ENCODE measurements around the gene PCDHA10. TPM values are rescaled to one million over a fixed set of nuclear protein-coding genes. Genes with fewer than 3 reads are reported as not detected.
"Not testable (repeated sequence)": the region's sequence is repeated elsewhere in the genome, so short reads cannot be mapped to it uniquely, and the experiment has no call there.

Gene PCDHA10
- total RNA-seq, 1 experiment from 2014 or later = 11.6 TPM

- Histone ChIP-seq H3K4me1 (ENCODE audit: insufficient read depth, low read length, poor library complexity, severe bottlenecking) (no peaks in the 10 kb centered on the region), H3K36me3 (ENCODE audit: insufficient read depth, low read length, poor library complexity, severe bottlenecking) (no peaks in the 10 kb centered on the region), H3K9me3 (ENCODE audit: low read depth, low read length, poor library complexity, severe bottlenecking) (peaks cover 10% of the 10 kb centered on the region), H3K4me3 (ENCODE audit: low read depth, low read length, poor library complexity, severe bottlenecking) (no peak overlapping the region), H3K27me3 (replicated peaks; ENCODE audit: insufficient read depth, low read depth, low read length, poor library complexity) (no peaks in the 10 kb centered on the region), H3K27ac (ENCODE audit: low read depth, low read length, poor library complexity, severe bottlenecking) (no peak overlapping the region)
- TF ChIP-seq CTCF (conservative IDR thresholded peaks at IDR 0.05; ENCODE audit: low read depth, low read length) = no peak
- no peak for TF ChIP-seq EZH2 (IDR thresholded peaks at IDR 0.05; ENCODE audit: borderline replicate concordance, low read depth, low read length, poor library complexity, severe bottlenecking)
- BruUV-seq (replicated peaks) = no TSS peak
- POLR2A ChIA-PET (ENCODE audit: low non-redundant PET) = no interaction called here
- DNase-seq (ENCODE audit: low spot score) = no peak
- CTCF ChIA-PET = no interaction called here
- intact Hi-C loops (cut with micrococcal nuclease; ENCODE audit: unreplicated experiment) = no loop called here
Observed at GRCh38 chr5:140808889-140809291, 46.8 kb upstream of the PCDHA10 start.

DNA sequence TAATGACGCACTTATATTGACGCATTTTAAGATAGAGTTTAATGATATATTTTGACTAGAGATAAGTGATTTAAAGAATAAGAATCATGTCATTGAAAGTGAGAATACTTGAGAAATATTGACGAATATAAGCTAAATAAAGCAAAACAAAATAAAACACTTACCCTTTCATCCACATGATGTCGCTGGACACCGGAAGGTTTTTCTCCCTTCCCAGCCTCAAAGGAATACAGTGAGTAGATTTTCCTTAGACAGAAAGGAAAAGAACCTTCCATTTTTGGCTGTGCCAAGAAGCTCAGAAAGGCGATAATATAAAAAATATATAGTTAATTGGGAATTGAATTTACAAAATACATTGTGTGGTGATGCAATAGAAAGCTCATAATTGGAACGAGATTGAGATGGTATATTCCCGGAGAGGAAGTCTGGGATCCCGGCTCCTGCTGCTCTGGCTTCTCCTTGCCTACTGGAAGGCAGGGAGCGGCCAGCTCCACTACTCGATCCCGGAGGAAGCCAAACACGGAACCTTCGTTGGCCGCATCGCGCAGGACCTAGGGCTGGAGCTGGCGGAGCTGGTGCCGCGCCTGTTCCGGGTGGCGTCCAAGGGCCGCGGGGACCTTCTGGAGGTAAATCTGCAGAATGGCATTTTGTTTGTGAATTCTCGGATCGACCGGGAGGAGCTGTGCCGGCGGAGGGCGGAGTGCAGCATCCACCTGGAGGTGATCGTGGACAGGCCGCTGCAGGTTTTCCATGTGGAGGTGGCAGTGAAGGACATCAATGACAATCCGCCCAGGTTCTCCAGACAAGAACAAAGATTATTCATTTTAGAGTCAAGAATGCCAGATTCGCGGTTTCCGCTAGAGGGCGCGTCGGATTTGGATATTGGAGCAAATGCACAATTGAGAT is 34.1 kb upstream of the PCDHA10 start, which contains the start of gene PCDHA5:
Gene PCDHA5, plus strand, starts transcription at position 239 of the 906 bp plus-strand sequence.
- ChIA-PET POLR2A (ENCODE audit: low non-redundant PET) (interaction anchor here (0.6 kb wide), 1 partner anchor 131 kb away, joined by 3 read pairs; the partner anchor contains the start of genes HARS1 and HARS2), CTCF (interaction anchor here (0.6 to 1.4 kb wide), 8 partner anchors 16 to 577 kb away, joined by 3 to 5 read pairs (median 3); partner anchors contain the start of genes HBEGF and PCDHA1)
- Histone ChIP-seq H3K9me3 (ENCODE audit: low read depth, low read length, poor library complexity, severe bottlenecking) (peaks cover 3% of the 10 kb centered on the region), H3K27me3 (replicated peaks; ENCODE audit: insufficient read depth, low read depth, low read length, poor library complexity) (no peaks in the 10 kb centered on the region), H3K4me1 (ENCODE audit: insufficient read depth, low read length, poor library complexity, severe bottlenecking) (no peaks in the 10 kb centered on the region), H3K36me3 (ENCODE audit: insufficient read depth, low read length, poor library complexity, severe bottlenecking) (no peaks in the 10 kb centered on the region), H3K27ac (ENCODE audit: low read depth, low read length, poor library complexity, severe bottlenecking) (peak within 1 kb of the TSS; percentile 4), H3K4me3 (ENCODE audit: low read depth, low read length, poor library complexity, severe bottlenecking) (peak within 1 kb of the TSS; percentile 55)
- TF ChIP-seq EZH2 (IDR thresholded peaks at IDR 0.05; ENCODE audit: borderline replicate concordance, low read depth, low read length, poor library complexity, severe bottlenecking) (no peak), CTCF (conservative IDR thresholded peaks at IDR 0.05; ENCODE audit: low read depth, low read length) (peak; percentile 73)
- intact Hi-C loops (cut with micrococcal nuclease; ENCODE audit: unreplicated experiment) = no loop called here
- no TSS peak for BruUV-seq (replicated peaks)
- DNase-seq (ENCODE audit: low spot score) = peak; percentile 76

DNA sequence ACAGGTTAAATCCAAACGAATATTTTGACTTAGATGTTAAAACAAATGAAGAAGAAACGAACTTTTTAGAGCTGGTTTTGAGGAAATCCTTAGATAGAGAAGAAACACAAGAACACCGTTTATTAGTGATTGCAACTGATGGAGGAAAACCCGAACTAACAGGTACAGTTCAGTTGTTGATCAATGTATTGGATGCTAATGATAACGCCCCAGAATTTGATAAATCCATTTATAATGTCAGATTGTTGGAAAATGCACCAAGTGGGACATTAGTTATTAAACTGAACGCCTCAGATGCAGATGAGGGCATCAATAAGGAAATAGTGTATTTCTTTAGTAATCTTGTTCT is 33.4 kb upstream of the PCDHA10 start:
- H3K9me3 ChIP-seq (ENCODE audit: low read depth, low read length, poor library complexity, severe bottlenecking) = peaks cover 3% of the 10 kb centered on the region
- no TSS peak for BruUV-seq (replicated peaks)
- no peaks in the 10 kb centered on the region for H3K27me3 ChIP-seq (replicated peaks; ENCODE audit: insufficient read depth, low read depth, low read length, poor library complexity)
- DNase-seq (ENCODE audit: low spot score) = no peak
- POLR2A ChIA-PET (ENCODE audit: low non-redundant PET) = no interaction called here
- no peak overlapping the region for H3K27ac ChIP-seq (ENCODE audit: low read depth, low read length, poor library complexity, severe bottlenecking)
- peak overlapping the region; percentile 55 for H3K4me3 ChIP-seq (ENCODE audit: low read depth, low read length, poor library complexity, severe bottlenecking)
- no peaks in the 10 kb centered on the region for H3K4me1 ChIP-seq (ENCODE audit: insufficient read depth, low read length, poor library complexity, severe bottlenecking)
- TF ChIP-seq EZH2 (IDR thresholded peaks at IDR 0.05; ENCODE audit: borderline replicate concordance, low read depth, low read length, poor library complexity, severe bottlenecking) = no peak
- no peak for TF ChIP-seq CTCF (conservative IDR thresholded peaks at IDR 0.05; ENCODE audit: low read depth, low read length)
- intact Hi-C loops (cut with micrococcal nuclease; ENCODE audit: unreplicated experiment) = no loop called here
- no peaks in the 10 kb centered on the region for H3K36me3 ChIP-seq (ENCODE audit: insufficient read depth, low read length, poor library complexity, severe bottlenecking)
- CTCF ChIA-PET = interaction anchor here (1.4 kb wide), 1 partner anchor 36 kb away, joined by 5 read pairs; the partner anchor contains the start of gene PCDHA1

DNA sequence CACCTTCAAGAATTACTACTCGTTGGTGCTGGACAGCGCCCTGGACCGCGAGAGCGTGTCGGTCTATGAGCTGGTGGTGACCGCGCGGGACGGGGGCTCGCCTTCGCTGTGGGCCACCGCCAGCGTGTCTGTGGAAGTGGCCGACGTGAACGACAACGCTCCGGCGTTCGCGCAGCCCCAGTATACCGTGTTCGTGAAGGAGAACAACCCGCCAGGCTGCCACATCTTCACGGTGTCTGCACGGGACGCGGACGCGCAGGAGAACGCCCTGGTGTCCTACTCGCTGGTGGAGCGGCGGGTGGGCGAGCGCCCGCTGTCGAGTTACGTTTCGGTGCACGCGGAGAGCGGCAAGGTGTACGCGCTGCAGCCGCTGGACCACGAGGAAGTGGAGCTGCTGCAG is 32.7 kb upstream of the PCDHA10 start:
- BruUV-seq (replicated peaks); H3K27me3 ChIP-seq (replicated peaks; ENCODE audit: insufficient read depth, low read depth, low read length, poor library complexity); H3K4me3 ChIP-seq (ENCODE audit: low read depth, low read length, poor library complexity, severe bottlenecking); intact Hi-C loops (cut with micrococcal nuclease; ENCODE audit: unreplicated experiment); H3K4me1 ChIP-seq (ENCODE audit: insufficient read depth, low read length, poor library complexity, severe bottlenecking); CTCF ChIA-PET; POLR2A ChIA-PET (ENCODE audit: low non-redundant PET); H3K36me3 ChIP-seq (ENCODE audit: insufficient read depth, low read length, poor library complexity, severe bottlenecking); DNase-seq (ENCODE audit: low spot score); H3K9me3 ChIP-seq (ENCODE audit: low read depth, low read length, poor library complexity, severe bottlenecking); H3K27ac ChIP-seq (ENCODE audit: low read depth, low read length, poor library complexity, severe bottlenecking): not testable (repeated sequence)
